ENCODE measurements around the gene SLC7A4. TPM values are rescaled to one million over a fixed set of nuclear protein-coding genes. Genes with fewer than 3 reads are reported as not detected.
A peak's percentile ranks its signal among the peaks of the same experiment; 100 is the strongest.

SLC7A4 gene
- total RNA-seq, 4 donors from 2014 or later, result 0.45 to 0.54 TPM; not detected in 2

GRCh38 chr22:21020802-21021429 is 11.4 kb downstream of the SLC7A4 start:
- DNase-seq, result no peak
- H3K4me1 ChIP-seq, result no peaks in the 10 kb centered on the region
- no peaks in the 10 kb centered on the region for H3K9me3 ChIP-seq
- no peaks in the 10 kb centered on the region for H3K36me3 ChIP-seq
- TF ChIP-seq CTCF (IDR thresholded peaks at IDR 0.05) (no peak), POLR2A (IDR thresholded peaks at IDR 0.05) (no peak)
- H3K27ac ChIP-seq, result no peak overlapping the region
- WGBS, 2 donors, result 58 to 60% methylated on average over 7 of the region's 7 CpGs
- intact Hi-C loops (cut with DNase I), result no loop called here
- no peaks in the 10 kb centered on the region for H3K27me3 ChIP-seq
- no peak overlapping the region for H3K4me3 ChIP-seq (replicated peaks in 1 of 3)

DNA sequence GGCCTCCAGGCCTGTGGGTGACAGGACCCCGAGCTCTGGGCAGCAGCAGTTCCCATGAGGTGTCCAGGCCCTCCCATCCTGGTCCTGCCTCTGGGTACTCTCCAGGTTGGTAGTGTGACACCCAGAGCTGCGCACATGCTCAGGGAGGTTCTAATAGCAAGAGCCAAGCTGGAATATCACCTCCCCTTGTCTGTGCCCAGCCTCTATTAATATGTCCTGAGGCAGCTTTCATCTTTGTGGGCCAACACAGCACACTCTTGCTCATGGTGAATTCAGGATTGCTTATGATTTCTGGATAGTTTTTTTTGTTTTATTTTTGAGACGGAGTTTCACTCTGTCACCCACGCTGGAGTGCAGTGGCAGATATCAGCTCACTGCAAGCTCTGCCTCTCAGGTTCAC is 14.0 kb downstream of the SLC7A4 start:
- no peak for DNase-seq
- Histone ChIP-seq H3K36me3 (no peaks in the 10 kb centered on the region), H3K27ac (no peak overlapping the region), H3K27me3 (no peaks in the 10 kb centered on the region), H3K4me1 (peaks cover 8 to 17% of the 10 kb centered on the region in 2 donors), H3K9me3 (no peaks in the 10 kb centered on the region), H3K4me3 (replicated peaks in 1 of 3) (no peak overlapping the region)
- no peak for TF ChIP-seq CTCF (IDR thresholded peaks at IDR 0.05)
- 94 to 95% methylated on average over 4 of the region's 4 CpGs for WGBS, 2 donors
- intact Hi-C loops (cut with DNase I), result loop anchor here (5.0 kb wide), 1 partner anchor 51 kb away; the partner anchor contains the start of gene AIFM3

DNA sequence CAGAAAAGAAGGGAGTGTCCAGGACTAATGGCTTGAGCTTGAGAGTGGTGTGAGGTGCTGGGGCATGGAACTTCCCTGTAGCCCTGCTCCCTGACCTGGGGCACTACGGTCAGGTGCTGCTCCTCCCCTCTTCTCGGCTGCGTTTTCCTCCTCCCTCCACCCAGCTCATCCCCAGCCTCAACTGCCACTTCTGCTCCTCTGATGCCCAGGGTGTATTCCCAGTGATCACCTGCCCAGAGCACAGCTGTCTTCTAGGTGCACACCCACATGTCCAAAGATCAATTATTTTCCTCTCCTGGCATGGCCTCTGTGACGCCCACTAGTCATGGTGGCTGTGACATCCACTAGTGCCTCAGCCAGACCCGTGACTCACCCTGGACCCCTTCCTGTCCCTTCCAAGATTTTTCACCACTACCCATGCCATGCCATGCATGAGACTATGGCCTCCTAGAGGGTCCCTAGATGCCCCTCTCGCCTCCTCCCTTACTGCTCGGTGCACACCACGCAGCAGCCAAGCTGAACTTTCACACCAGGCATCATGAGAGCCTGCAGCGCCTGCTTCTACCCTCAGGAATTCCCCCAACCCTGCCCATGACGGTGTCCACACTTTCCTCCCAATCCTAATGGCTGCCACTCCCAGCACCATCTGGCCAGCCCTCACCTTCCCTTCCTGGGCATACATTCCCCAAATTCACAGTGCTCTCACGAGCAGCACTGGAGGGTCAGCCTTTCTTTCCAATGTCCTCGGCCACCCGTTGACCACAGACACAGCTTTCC is 15.5 kb downstream of the SLC7A4 start:
- Histone ChIP-seq H3K27ac (no peak overlapping the region), H3K4me1 (peaks cover 8 to 17% of the 10 kb centered on the region in 2 donors), H3K9me3 (no peaks in the 10 kb centered on the region), H3K4me3 (replicated peaks in 1 of 3) (no peak overlapping the region), H3K27me3 (no peaks in the 10 kb centered on the region), H3K36me3 (no peaks in the 10 kb centered on the region)
- TF ChIP-seq POLR2A (IDR thresholded peaks at IDR 0.05), result no peak
- intact Hi-C loops (cut with DNase I), result loop anchor here (5.0 kb wide), 1 partner anchor 50 kb away; the partner anchor contains the start of gene AIFM3
- no peak for DNase-seq
- 76 to 83% methylated on average over 13 of the region's 13 CpGs for WGBS, 2 donors

DNA sequence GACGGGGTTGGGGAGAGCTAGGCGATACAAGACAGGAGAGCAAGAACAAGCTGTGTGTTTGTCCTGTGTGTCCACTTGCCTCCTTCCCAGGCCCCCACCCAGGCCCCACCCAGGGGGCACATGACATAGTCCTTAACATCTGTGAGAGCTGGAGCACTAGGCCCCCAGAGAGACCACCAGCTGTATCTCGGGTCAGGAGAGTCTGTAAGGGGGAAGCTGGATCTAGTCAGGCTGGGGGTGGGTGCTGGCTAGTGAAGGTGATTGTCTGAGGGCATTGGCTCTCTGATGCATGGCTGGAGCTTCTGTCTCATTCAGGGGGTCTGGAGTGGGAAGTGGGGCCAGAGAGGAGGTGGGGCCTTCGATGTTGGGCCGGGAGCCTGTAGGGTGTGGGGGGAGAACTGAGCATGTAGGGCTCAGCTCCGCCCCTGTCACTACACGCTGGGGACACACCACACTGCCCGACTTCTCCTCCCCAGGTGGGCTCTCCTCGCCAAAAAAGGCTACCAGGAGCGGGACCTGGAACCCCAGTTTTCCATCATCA is 16.8 kb downstream of the SLC7A4 start:
- no peak overlapping the region for H3K27ac ChIP-seq
- H3K36me3 ChIP-seq, result no peaks in the 10 kb centered on the region
- no peak for TF ChIP-seq POLR2A (IDR thresholded peaks at IDR 0.05)
- TF ChIP-seq CTCF (IDR thresholded peaks at IDR 0.05), result no peak
- no peaks in the 10 kb centered on the region for H3K9me3 ChIP-seq
- no peak for DNase-seq
- intact Hi-C loops (cut with DNase I), result loop anchor here (5.0 kb wide), 1 partner anchor 48 kb away; the partner anchor contains the start of gene AIFM3
- no peak overlapping the region for H3K4me3 ChIP-seq (replicated peaks in 1 of 3)
- H3K4me1 ChIP-seq, result peaks cover 8 to 17% of the 10 kb centered on the region in 2 donors
- WGBS, 2 donors, result 56 to 61% methylated on average over 8 to 10 of the region's 10 CpGs
- no peaks in the 10 kb centered on the region for H3K27me3 ChIP-seq

DNA sequence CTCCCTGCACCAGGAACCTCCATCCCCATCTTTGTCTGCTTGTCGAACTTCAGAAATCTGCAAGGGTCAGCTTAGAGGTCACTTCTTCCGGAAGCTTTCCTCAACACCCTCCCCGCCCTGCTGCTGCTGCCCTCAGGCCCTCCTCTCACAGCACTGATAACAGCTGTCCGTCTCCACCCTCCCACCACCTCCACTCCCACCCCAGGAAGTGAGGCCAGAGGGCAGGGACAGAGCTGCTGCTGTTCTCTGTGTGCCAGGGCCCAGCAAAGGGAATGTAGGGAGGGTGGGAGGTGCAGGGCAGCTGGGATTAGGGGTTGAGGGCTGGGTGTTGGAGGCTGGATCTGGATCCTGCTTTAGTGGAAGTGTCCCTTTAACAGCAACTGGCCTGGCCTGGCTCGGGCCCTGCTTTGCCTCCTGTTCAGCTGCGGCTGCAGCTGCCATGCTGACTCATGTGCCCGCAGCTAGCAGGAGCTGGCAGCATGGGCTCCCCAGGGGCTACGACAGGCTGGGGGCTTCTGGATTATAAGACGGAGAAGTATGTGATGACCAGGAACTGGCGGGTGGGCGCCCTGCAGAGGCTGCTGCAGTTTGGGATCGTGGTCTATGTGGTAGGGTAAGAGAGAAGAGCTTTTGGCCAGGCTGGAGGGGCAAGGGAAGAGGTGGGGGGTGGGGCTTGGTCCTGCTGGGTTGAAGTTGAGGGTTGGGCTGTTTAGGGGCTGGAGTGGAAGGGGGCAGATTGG is 17.5 kb downstream of the SLC7A4 start, which contains the start of gene P2RX6:
TSS of gene P2RX6 (plus strand) at position 440 of the 740 bp plus-strand sequence. CDS start at position 450, 10 bp downstream.
- peak within 1 kb of the TSS in 1 of 3 donors; percentile 8 for H3K4me3 ChIP-seq (replicated peaks in 1 of 3)
- peaks cover 8 to 17% of the 10 kb centered on the region in 2 donors for H3K4me1 ChIP-seq
- H3K9me3 ChIP-seq, result no peaks in the 10 kb centered on the region
- peak within 1 kb of the TSS in 1 of 3 donors; percentile 3 for H3K27ac ChIP-seq
- H3K27me3 ChIP-seq, result no peaks in the 10 kb centered on the region
- intact Hi-C loops (cut with DNase I), result loop anchor here (5.0 kb wide), 1 partner anchor 48 kb away; the partner anchor contains the start of gene AIFM3
- TF ChIP-seq CTCF (IDR thresholded peaks at IDR 0.05) (no peak), POLR2A (IDR thresholded peaks at IDR 0.05) (no peak)
- WGBS, 2 donors, result 34 to 38% methylated on average over 12 of the region's 12 CpGs
- H3K36me3 ChIP-seq, result no peaks in the 10 kb centered on the region
- DNase-seq, result no peak

All from thyroid gland (tissue), 4 donors.